IMR-90 (cell line): ENCODE data around the gene HMCN1.

Experiments
- BHLHE40 ChIP-seq: fragments of 150-350 bp; IDR thresholded peaks from 2 replicates; pipeline ENCODE4 v1.6.1; 2016; ENCODE audit warnings: mild to moderate bottlenecking, low read depth, low read length
- CEBPB ChIP-seq: IDR thresholded peaks from 2 replicates; pipeline ENCODE4 v1.6.1; 2012; ENCODE audit warnings: low read depth, low read length, improper control_type of control experiment
- CTCF ChIP-seq: conservative IDR thresholded peaks from 2 replicates; pipeline ENCODE4 v1.5.1; 2012; ENCODE audit warnings: mild to moderate bottlenecking, low read depth, low read length, improper control_type of control experiment
- MAZ ChIP-seq: IDR thresholded peaks from 2 replicates; pipeline ENCODE4 v1.6.1; 2012; ENCODE audit warnings: low read depth, mild to moderate bottlenecking, low read length, improper control_type of control experiment, moderate library complexity, borderline replicate concordance
- POLR2A ChIP-seq: IDR thresholded peaks from 2 replicates; pipeline ENCODE4 v1.6.1; 2012; ENCODE audit warnings: mild to moderate bottlenecking, low read depth, low read length
- USF2 ChIP-seq: fragments of 150-350 bp; IDR thresholded peaks from 2 replicates; pipeline ENCODE4 v1.6.1; 2017; ENCODE audit warnings: mild to moderate bottlenecking, antibody characterized with exemption, low read length, low read depth

GRCh38 chr1:185961664-185962063, 227.5 kb downstream of the HMCN1 start:
- no peak for TF ChIP-seq USF2
- TF ChIP-seq BHLHE40: no peak
- no peak for TF ChIP-seq POLR2A
- no peak for TF ChIP-seq CTCF
- TF ChIP-seq CEBPB: no peak
- TF ChIP-seq MAZ: no peak
